Upper lobe of left lung (tissue), 6 donors: ENCODE measurements around the gene FAM83D. TPM values are rescaled to one million over a fixed set of nuclear protein-coding genes. Genes with fewer than 3 reads are reported as not detected.

ENCODE experiments used
- ATAC-seq, 2 donors: fragments of 200-7000 bp; cut with Tn5 transposase; one replicate each; pipeline ENCODE4 v1.9.1; 2022; ENCODE audit warnings: mild to moderate bottlenecking in 2 of 2, moderate library complexity in 2 of 2; ENCODE audit not compliant: low FRiP score in 2 of 2
- DNase-seq, 2 donors: peaks; one replicate each; pipeline ENCODE4 v3.0.0-alpha.2; 2019 to 2020
- H3K27ac ChIP-seq, 4 donors: fragments of 200-600 bp; sonication (generic); one replicate each; pipeline ENCODE4 v1.5.1; 2016 to 2019
- H3K27me3 ChIP-seq, 4 donors: fragments of 200-600 bp; sonication (generic); one replicate each; pipeline ENCODE4 v1.5.1; 2017 to 2019
- H3K36me3 ChIP-seq, 4 donors: fragments of 200-600 bp; sonication (generic); one replicate each; pipeline ENCODE4 v1.5.1; 2016 to 2019
- H3K4me1 ChIP-seq, 4 donors: fragments of 200-600 bp; sonication (generic); one replicate each; pipeline ENCODE4 v1.5.1; 2018 to 2019
- H3K4me3 ChIP-seq, 4 donors: fragments of 200-600 bp; sonication (generic); one replicate each; pipeline ENCODE4 v1.5.1; 2017 to 2019; ENCODE audit warnings: mild to moderate bottlenecking in 2 of 4, moderate library complexity in 1 of 4
- H3K9me3 ChIP-seq, 4 donors: fragments of 200-600 bp; sonication (generic); one replicate each; pipeline ENCODE4 v1.5.1; 2018 to 2019
- CTCF ChIP-seq, 6 experiments: fragments of 450-650 bp in 4 of 6; fragments of 200-600 bp in 2 of 6; sonication (generic) in 2 of 6; IDR thresholded peaks; one replicate each; pipeline ENCODE4 v1.5.1; 2016 to 2019; ENCODE audit warnings: antibody characterized with exemption in 6 of 6
- EP300 ChIP-seq, 4 donors: sonication (generic); formaldehyde crosslinking; IDR thresholded peaks; one replicate each; pipeline ENCODE4 v1.5.1; 2017; ENCODE audit warnings: antibody characterized with exemption in 4 of 4, control low read depth in 2 of 4
- POLR2A ChIP-seq, 4 donors: fragments of 450-650 bp; IDR thresholded peaks; one replicate each; pipeline ENCODE4 v1.5.1; 2016 to 2017; ENCODE audit warnings: antibody characterized with exemption in 4 of 4, mild to moderate bottlenecking in 2 of 4
- POLR2AphosphoS5 ChIP-seq, 2 donors: sonication (generic); formaldehyde crosslinking; IDR thresholded peaks; one replicate each; pipeline ENCODE4 v1.5.1; 2017; ENCODE audit warnings: antibody characterized with exemption in 2 of 2
- WGBS, 2 donors: methylation state at CpG; one replicate each; pipeline ENCODE4 v1.1.5; 2017 to 2018; 5-methylcytosine and 5-hydroxymethylcytosine counted together
- total RNA-seq, 6 donors: library from RNA; depleted of rRNA in 4 of 6; stranded (reverse); fragments of >200 nt in 4 of 6; gene quantifications; one replicate each; pipeline versions ENCODE4 v1.1.0 to v1.2.1, GENCODE V29; 2016 to 2021
- donor health status: DM: no; HTN: no; CAD: no; lungs with moderate emphysema.
- donor health status: DM: no; HTN: yes; CAD: no; lungs with severe emphysema.

The FAM83D gene
- total RNA-seq, 6 donors from 2014 or later = 1.0 to 4.8 (median 3.0) TPM

GRCh38 chr20:38924718-38925117, 1.5 kb upstream of the FAM83D start:
- Histone ChIP-seq H3K4me1 (peaks cover 7 to 26% (median 9%) of the 10 kb centered on the region in 4 donors), H3K9me3 (no peaks in the 10 kb centered on the region), H3K4me3 (no peak overlapping the region), H3K27ac (no peak overlapping the region), H3K27me3 (no peaks in the 10 kb centered on the region), H3K36me3 (peaks cover 0 to 14% (median 2%) of the 10 kb centered on the region in 4 donors)
- TF ChIP-seq EP300 (IDR thresholded peaks at IDR 0.05) = no peak
- TF ChIP-seq CTCF (IDR thresholded peaks at IDR 0.05) = no peak
- TF ChIP-seq POLR2AphosphoS5 (IDR thresholded peaks at IDR 0.05) = no peak
- TF ChIP-seq POLR2A (IDR thresholded peaks at IDR 0.05) = no peak
- WGBS, 2 donors = 94 to 99% methylated on average over 2 of the region's 2 CpGs
- DNase-seq = no peak
- ATAC-seq = no peak

- no peaks in the 10 kb centered on the region for H3K27me3 ChIP-seq
- TF ChIP-seq EP300 (IDR thresholded peaks at IDR 0.05) (no peak), POLR2AphosphoS5 (IDR thresholded peaks at IDR 0.05) (no peak), CTCF (IDR thresholded peaks at IDR 0.05) (no peak), POLR2A (IDR thresholded peaks at IDR 0.05) (no peak)
- H3K9me3 ChIP-seq = no peaks in the 10 kb centered on the region
- DNase-seq (no peak), ATAC-seq (no peak)
- peak overlapping the region in 2 of 4 donors; percentile 21 to 56 for H3K27ac ChIP-seq
- H3K4me3 ChIP-seq = peak overlapping the region; percentile 29 to 71 (median 66)
- H3K36me3 ChIP-seq = peaks cover 0 to under 1% (median 0%) of the 10 kb centered on the region in 4 donors
- peaks cover 7 to 26% (median 9%) of the 10 kb centered on the region in 4 donors for H3K4me1 ChIP-seq
- 13 to 33% methylated on average over 7 to 27 of the region's 27 CpGs for WGBS, 2 donors
Observed at GRCh38 chr20:38926934-38927616, 858 bp downstream of the FAM83D start.

DNA sequence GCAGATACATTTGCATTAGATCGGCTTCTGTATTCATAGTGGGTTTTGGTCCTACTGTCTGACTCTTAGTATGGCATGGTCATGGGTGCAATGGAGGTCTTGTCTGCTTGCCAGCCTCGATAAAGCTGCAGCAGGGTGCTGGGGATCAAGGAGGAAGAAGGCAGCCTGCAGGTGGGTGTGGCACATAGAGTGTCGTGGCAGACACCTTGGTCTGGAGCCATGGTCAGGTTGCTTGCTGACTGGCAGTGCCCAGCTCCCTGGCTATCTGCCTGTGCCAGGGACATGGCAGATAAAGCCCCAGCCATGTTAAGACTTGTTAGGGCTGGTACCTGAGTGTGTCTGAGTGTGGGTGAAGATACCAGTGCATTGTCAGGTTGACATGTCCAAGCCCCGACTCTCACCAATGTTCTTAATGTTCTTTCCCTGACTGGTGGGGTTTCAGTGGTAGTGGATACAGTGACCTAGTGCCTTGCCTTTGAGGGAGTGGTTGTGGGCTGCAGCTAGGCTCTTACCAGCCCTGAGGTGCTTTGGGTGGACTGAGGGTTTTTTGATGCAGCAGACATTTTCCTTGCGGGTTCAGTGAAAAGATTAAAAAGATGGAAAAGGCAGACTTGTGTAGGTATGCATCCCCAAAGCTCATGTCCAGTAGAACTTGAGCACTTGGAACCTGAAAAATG, 1.8 kb downstream of the FAM83D start:
- no peak overlapping the region for H3K4me3 ChIP-seq
- H3K36me3 ChIP-seq = no peaks in the 10 kb centered on the region
- no peak overlapping the region for H3K27ac ChIP-seq
- no peak for DNase-seq
- TF ChIP-seq EP300 (IDR thresholded peaks at IDR 0.05) (no peak), POLR2AphosphoS5 (IDR thresholded peaks at IDR 0.05) (no peak), CTCF (IDR thresholded peaks at IDR 0.05) (no peak), POLR2A (IDR thresholded peaks at IDR 0.05) (no peak)
- ATAC-seq = no peak
- WGBS, 2 donors = 63 to 64% methylated on average over 5 of the region's 5 CpGs
- no peaks in the 10 kb centered on the region for H3K9me3 ChIP-seq
- H3K27me3 ChIP-seq = no peaks in the 10 kb centered on the region
- peaks cover 7 to 26% (median 9%) of the 10 kb centered on the region in 4 donors for H3K4me1 ChIP-seq

GRCh38 chr20:38930242-38930569, 4.0 kb downstream of the FAM83D start:
- Histone ChIP-seq H3K9me3 (no peaks in the 10 kb centered on the region), H3K36me3 (no peaks in the 10 kb centered on the region), H3K4me1 (peaks cover 7 to 26% (median 9%) of the 10 kb centered on the region in 4 donors), H3K4me3 (no peak overlapping the region), H3K27me3 (no peaks in the 10 kb centered on the region), H3K27ac (no peak overlapping the region)
- ATAC-seq = no peak
- 82 to 86% methylated on average over 1 of the region's 1 CpG for WGBS, 2 donors
- TF ChIP-seq CTCF (IDR thresholded peaks at IDR 0.05) (no peak), POLR2A (IDR thresholded peaks at IDR 0.05) (no peak), POLR2AphosphoS5 (IDR thresholded peaks at IDR 0.05) (no peak), EP300 (IDR thresholded peaks at IDR 0.05) (no peak)
- no peak for DNase-seq
